Caco-2 (cell line): Measurements from ENCODE around the gene COL19A1. TPM values are rescaled to one million over a fixed set of nuclear protein-coding genes. Genes with fewer than 3 reads are reported as not detected.

Experiments used
- BruUV-seq: library from RNA; stranded (reverse); fragments of 400-500 nt; replicated peaks from 2 replicates; lab custom pipeline; 2021; lab: Mats Ljungman, UMichigan
- CTCF ChIA-PET: fragments of 300-600 bp; sonication (Branson Sonifier 250); formaldehyde crosslinking; loops from one replicate; lab custom pipeline; 2022; ENCODE audit warnings: antibody characterized with exemption; lab: Charles Lee
- POLR2A ChIA-PET: fragments of 300-600 bp; sonication (Branson Sonifier 250); formaldehyde crosslinking; loops from one replicate; lab custom pipeline; 2022; ENCODE audit warnings: antibody characterized with exemption; lab: Charles Lee
- DNase-seq, 2 experiments: peaks; one replicate each; pipeline versions ENCODE4 v3.0.0 to v3.0.0-alpha.2; 2020 to 2022
- H3K27me3 ChIP-seq: replicated peaks from 2 replicates; pipeline ENCODE4 v1.6.0; 2011; ENCODE audit warnings: low read length; ENCODE audit not compliant: control insufficient read depth, insufficient read depth
- H3K36me3 ChIP-seq: 2 replicates; pipeline ENCODE4 v1.5.1; 2011; ENCODE audit warnings: low read length; ENCODE audit not compliant: control insufficient read depth, insufficient read depth
- H3K4me1 ChIP-seq: fragments of 250-450 bp; sonication (Bioruptor Pico); 2 replicates; pipeline ENCODE4 v1.5.1; 2020; ENCODE audit warnings: mild to moderate bottlenecking
- H3K4me3 ChIP-seq: 2 replicates; pipeline ENCODE4 v1.5.1; 2011; ENCODE audit warnings: low read depth, mild to moderate bottlenecking, control low read depth, low read length
- H3K9me3 ChIP-seq: fragments of 250-450 bp; sonication (Bioruptor Pico); 2 replicates; pipeline ENCODE4 v1.5.1; 2020; ENCODE audit warnings: mild to moderate bottlenecking, moderate library complexity
- H3K27ac Mint-ChIP-seq: one replicate; pipeline ENCODE4 v1.8.0; 2022; ENCODE audit warnings: mixed read lengths; ENCODE audit not compliant: unreplicated experiment
- H3K27me3 Mint-ChIP-seq: one replicate; pipeline ENCODE4 v1.8.0; 2022; ENCODE audit warnings: mixed read lengths; ENCODE audit not compliant: insufficient read depth, unreplicated experiment
- H3K36me3 Mint-ChIP-seq: one replicate; pipeline ENCODE4 v1.8.0; 2022; ENCODE audit warnings: mild to moderate bottlenecking, mixed read lengths; ENCODE audit not compliant: insufficient read depth, unreplicated experiment
- H3K4me1 Mint-ChIP-seq: one replicate; pipeline ENCODE4 v1.8.0; 2022; ENCODE audit warnings: low read depth, mixed read lengths; ENCODE audit not compliant: unreplicated experiment
- H3K4me3 Mint-ChIP-seq: one replicate; pipeline ENCODE4 v1.8.0; 2022; ENCODE audit warnings: mild to moderate bottlenecking, moderate library complexity, mixed read lengths; ENCODE audit not compliant: unreplicated experiment
- H3K9me3 Mint-ChIP-seq: one replicate; pipeline ENCODE4 v1.8.0; 2022; ENCODE audit warnings: mixed read lengths; ENCODE audit not compliant: unreplicated experiment
- CTCF ChIP-seq, 2 experiments: fragments of 200-600 bp in 1 of 2; IDR thresholded peaks; 1 replicate in 1 of 2; 2 replicates in 1 of 2; pipeline versions ENCODE4 v1.5.1 to v1.8.0; 2011 to 2022; ENCODE audit warnings: antibody characterized with exemption in 1 of 2, control low read depth in 1 of 2, inconsistent platforms in 1 of 2, low read depth in 1 of 2, low read length in 1 of 2, mild to moderate bottlenecking in 1 of 2, moderate library complexity in 1 of 2; ENCODE audit not compliant: insufficient read depth in 1 of 2, severe bottlenecking in 1 of 2, unreplicated experiment in 1 of 2
- intact Hi-C: fragments of 100-400 bp; cut with micrococcal nuclease; formaldehyde crosslinking; loops from one replicate; pipeline ENCODE4 v1.10.0; 2022; ENCODE audit not compliant: unreplicated experiment
- total RNA-seq: library from RNA; stranded (reverse); gene quantifications from 2 replicates; pipeline ENCODE4 v1.2.3, GENCODE V29; 2022

COL19A1 gene
- total RNA-seq, 1 experiment from 2014 or later, result not detected

DNA sequence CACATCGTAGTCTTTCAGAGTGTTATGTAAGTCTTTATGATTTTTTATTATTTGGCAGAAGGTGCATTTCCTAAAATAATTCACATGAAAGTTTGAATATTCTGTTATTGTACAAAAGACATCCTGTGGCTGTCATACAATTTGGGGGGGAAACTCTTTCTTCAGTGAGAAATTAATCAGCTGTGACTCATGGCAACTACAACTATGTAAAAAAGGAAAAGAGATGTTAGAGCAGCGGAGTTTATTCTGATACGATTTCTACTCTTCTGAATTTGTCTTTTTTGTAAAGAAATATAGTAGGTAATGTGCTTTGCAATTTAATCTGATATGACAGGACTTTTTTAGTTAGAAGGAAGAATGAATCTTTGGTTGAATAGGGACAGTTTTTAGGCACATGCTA, 14.2 kb downstream of the COL19A1 start:
- no peaks in the 10 kb centered on the region for H3K4me1 ChIP-seq
- intact Hi-C loops, result no loop called here
- H3K36me3 ChIP-seq, result no peaks in the 10 kb centered on the region
- no peaks in the 10 kb centered on the region for H3K36me3 Mint-ChIP-seq
- H3K9me3 Mint-ChIP-seq, result no peaks in the 10 kb centered on the region
- H3K4me3 ChIP-seq, result no peak overlapping the region
- no peak for TF ChIP-seq CTCF (IDR thresholded peaks at IDR 0.05; ENCODE audit: insufficient read depth in 1 of 2, low read depth in 1 of 2, low read length in 1 of 2, severe bottlenecking in 1 of 2, unreplicated experiment in 1 of 2)
- no peaks in the 10 kb centered on the region for H3K9me3 ChIP-seq
- BruUV-seq, result no TSS peak
- CTCF ChIA-PET, result no interaction called here
- POLR2A ChIA-PET, result no interaction called here
- DNase-seq, result no peak
- H3K4me1 Mint-ChIP-seq, result peaks cover 9% of the 10 kb centered on the region
- H3K4me3 Mint-ChIP-seq, result no peak overlapping the region
- H3K27ac Mint-ChIP-seq, result no peak overlapping the region
- H3K27me3 ChIP-seq, result no peaks in the 10 kb centered on the region
- H3K27me3 Mint-ChIP-seq, result no peaks in the 10 kb centered on the region

DNA sequence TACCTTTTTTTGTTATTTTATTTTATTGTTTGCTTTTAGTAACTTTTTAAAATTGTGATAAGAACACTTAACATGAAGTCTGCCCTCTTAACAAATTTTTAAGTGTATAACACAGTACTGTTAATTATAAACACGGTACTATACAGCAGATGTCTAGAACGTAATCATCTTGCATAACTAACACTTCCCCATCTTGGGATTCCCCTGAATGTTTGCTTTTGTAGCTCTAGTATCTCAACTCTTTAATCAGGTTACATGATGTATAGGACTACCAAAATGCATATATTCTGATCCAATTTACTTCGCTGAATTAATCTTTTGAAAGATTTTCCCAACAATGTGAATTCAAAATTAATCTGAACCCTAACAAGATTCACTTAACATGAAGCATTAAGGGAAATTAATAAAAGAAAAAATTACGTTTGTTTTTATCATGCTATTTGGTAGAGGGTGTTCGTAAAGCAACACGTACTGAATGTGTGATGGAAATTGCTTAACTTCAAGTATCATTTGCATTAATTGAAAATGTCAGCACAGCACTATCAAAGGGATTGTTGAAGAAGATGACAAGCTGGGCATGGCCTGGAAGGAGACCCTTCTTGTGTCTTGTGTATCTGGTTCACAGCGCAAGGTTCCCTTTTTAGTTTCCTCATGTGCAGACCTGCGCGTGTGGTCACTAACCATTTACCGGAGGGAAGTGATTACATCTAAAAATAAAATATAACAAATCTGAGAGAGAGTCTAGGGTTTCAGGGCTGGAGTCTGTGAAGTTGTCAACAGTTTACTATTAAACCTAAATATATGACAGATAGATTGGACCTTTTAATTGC, 15.2 kb downstream of the COL19A1 start:
- ChIA-PET POLR2A (no interaction called here), CTCF (no interaction called here)
- H3K36me3 Mint-ChIP-seq, result no peaks in the 10 kb centered on the region
- Histone ChIP-seq H3K4me3 (no peak overlapping the region), H3K9me3 (no peaks in the 10 kb centered on the region), H3K4me1 (no peaks in the 10 kb centered on the region), H3K27me3 (no peaks in the 10 kb centered on the region), H3K36me3 (no peaks in the 10 kb centered on the region)
- no peak overlapping the region for H3K4me3 Mint-ChIP-seq
- TF ChIP-seq CTCF (IDR thresholded peaks at IDR 0.05; ENCODE audit: insufficient read depth in 1 of 2, low read depth in 1 of 2, low read length in 1 of 2, severe bottlenecking in 1 of 2, unreplicated experiment in 1 of 2), result no peak
- no peak for DNase-seq
- peaks cover 9% of the 10 kb centered on the region for H3K4me1 Mint-ChIP-seq
- BruUV-seq, result no TSS peak
- intact Hi-C loops, result no loop called here
- H3K27me3 Mint-ChIP-seq, result no peaks in the 10 kb centered on the region
- H3K27ac Mint-ChIP-seq, result no peak overlapping the region
- no peaks in the 10 kb centered on the region for H3K9me3 Mint-ChIP-seq

GRCh38 chr6:69883551-69883950, 17.2 kb downstream of the COL19A1 start:
- ChIA-PET CTCF (no interaction called here), POLR2A (no interaction called here)
- no peaks in the 10 kb centered on the region for H3K36me3 ChIP-seq
- no peak overlapping the region for H3K4me3 ChIP-seq
- Mint-ChIP-seq H3K4me3 (no peak overlapping the region), H3K27ac (no peak overlapping the region), H3K9me3 (no peaks in the 10 kb centered on the region), H3K36me3 (no peaks in the 10 kb centered on the region), H3K27me3 (no peaks in the 10 kb centered on the region), H3K4me1 (peaks cover 9% of the 10 kb centered on the region)
- no TSS peak for BruUV-seq
- H3K4me1 ChIP-seq, result no peaks in the 10 kb centered on the region
- no peak for TF ChIP-seq CTCF (IDR thresholded peaks at IDR 0.05; ENCODE audit: insufficient read depth in 1 of 2, low read depth in 1 of 2, low read length in 1 of 2, severe bottlenecking in 1 of 2, unreplicated experiment in 1 of 2)
- no peaks in the 10 kb centered on the region; the same call in 1 of the 2 replicates for H3K9me3 ChIP-seq
- no peaks in the 10 kb centered on the region for H3K27me3 ChIP-seq
- DNase-seq, result no peak
- intact Hi-C loops, result no loop called here
